Gastrocnemius medialis (tissue), 4 donors: Measurements from ENCODE around the gene SPOCD1.

ENCODE experiments used
- POLR2A ChIP-seq, 2 donors: fragments of 450-650 bp; IDR thresholded peaks; one replicate each; pipeline ENCODE4 v1.6.1; 2017; ENCODE audit warnings: antibody characterized with exemption in 2 of 2, mild to moderate bottlenecking in 2 of 2, moderate library complexity in 2 of 2
- TF ChIP-seq, protein P1 (sequence below), 5 experiments: fragments of 450-650 bp in 3 of 5; fragments of 200-600 bp in 2 of 5; sonication (generic) in 2 of 5; IDR thresholded peaks in 4 of 5; conservative IDR thresholded peaks in 1 of 5; 1 replicate in 4 of 5; 2 replicates in 1 of 5; pipeline ENCODE4 v1.5.1; 2016 to 2019; ENCODE audit warnings: antibody characterized with exemption in 5 of 5, mild to moderate bottlenecking in 3 of 5, moderate library complexity in 3 of 5

DNA sequence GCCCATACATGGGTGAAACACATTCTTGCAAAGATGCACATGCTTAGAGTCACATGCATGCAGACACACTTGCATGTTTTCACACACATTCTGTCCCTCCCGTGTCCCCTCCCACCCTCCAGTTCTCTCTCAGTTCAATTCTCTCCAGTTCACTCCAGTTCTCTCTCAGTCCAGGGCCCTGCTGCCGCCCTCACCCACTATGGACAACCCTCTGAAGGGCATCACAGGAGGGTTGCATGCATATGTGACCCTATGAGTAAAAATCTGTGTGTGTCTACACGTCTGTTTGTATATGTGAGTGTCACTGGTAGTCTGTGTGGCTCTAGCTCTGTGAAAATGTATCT is 29.9 kb downstream of the SPOCD1 start:
- TF ChIP-seq, protein P1, sequence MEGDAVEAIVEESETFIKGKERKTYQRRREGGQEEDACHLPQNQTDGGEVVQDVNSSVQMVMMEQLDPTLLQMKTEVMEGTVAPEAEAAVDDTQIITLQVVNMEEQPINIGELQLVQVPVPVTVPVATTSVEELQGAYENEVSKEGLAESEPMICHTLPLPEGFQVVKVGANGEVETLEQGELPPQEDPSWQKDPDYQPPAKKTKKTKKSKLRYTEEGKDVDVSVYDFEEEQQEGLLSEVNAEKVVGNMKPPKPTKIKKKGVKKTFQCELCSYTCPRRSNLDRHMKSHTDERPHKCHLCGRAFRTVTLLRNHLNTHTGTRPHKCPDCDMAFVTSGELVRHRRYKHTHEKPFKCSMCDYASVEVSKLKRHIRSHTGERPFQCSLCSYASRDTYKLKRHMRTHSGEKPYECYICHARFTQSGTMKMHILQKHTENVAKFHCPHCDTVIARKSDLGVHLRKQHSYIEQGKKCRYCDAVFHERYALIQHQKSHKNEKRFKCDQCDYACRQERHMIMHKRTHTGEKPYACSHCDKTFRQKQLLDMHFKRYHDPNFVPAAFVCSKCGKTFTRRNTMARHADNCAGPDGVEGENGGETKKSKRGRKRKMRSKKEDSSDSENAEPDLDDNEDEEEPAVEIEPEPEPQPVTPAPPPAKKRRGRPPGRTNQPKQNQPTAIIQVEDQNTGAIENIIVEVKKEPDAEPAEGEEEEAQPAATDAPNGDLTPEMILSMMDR (IDR thresholded peaks at IDR 0.05 in 4 of 5, conservative IDR thresholded peaks at IDR 0.05 in 1 of 5), result no peak
- no peak for TF ChIP-seq POLR2A (IDR thresholded peaks at IDR 0.05)
